Measurements from ENCODE around the gene CD160. TPM values are rescaled to one million over a fixed set of nuclear protein-coding genes. Genes with fewer than 3 reads are reported as not detected.

CD160 gene
- total RNA-seq, 2 experiments from 2014 or later, result 13.6 to 16.9 TPM

DNA sequence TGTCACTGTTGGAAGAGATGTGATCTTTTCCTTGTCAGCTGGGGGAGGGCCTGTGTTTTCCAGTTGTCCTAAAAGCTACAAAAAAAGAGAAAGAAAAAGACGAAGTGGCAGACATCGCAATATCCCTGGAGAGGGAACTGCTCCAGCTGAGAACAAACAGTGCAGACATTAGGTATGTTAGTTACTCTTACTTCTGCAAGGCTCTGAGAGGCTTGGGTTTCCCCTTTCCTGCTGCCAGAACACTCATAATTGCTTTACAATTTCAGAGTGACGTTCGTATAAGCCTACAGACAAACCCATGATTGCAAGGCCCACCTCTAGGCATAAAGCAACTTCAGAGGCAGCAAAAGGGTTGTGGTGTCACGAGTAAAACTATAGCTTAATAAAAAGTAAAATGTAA, 31.1 kb downstream of the CD160 start:
- H3K27ac Mint-ChIP-seq, result no peak overlapping the region
- POLR2A ChIA-PET, result interaction anchor here (0.7 kb wide), 1 partner anchor 77 kb away, joined by 3 read pairs; no protein-coding TSS in a partner anchor
- H3K9me3 Mint-ChIP-seq, result no peaks in the 10 kb centered on the region
- intact Hi-C loops (cut with micrococcal nuclease), result no loop called here
- H3K4me3 Mint-ChIP-seq, result no peak overlapping the region
- DNase-seq (no peak), ATAC-seq (no peak)
- CTCF ChIA-PET, result interaction anchor here (1.0 to 2.2 kb wide), 4 partner anchors 14 to 95 kb away, joined by 3 to 12 read pairs (median 4); partner anchors contain the start of gene NUDT17
- peaks cover 12% of the 10 kb centered on the region for H3K4me1 Mint-ChIP-seq (ENCODE audit: low read depth)
- no peaks in the 10 kb centered on the region for H3K27me3 Mint-ChIP-seq
- H3K36me3 Mint-ChIP-seq (ENCODE audit: low read depth), result peaks cover 36% of the 10 kb centered on the region
- no peak for TF ChIP-seq CTCF (IDR thresholded peaks at IDR 0.05)

GRCh38 chr1:145751491-145752037, 32.3 kb downstream of the CD160 start:
- intact Hi-C loops (cut with micrococcal nuclease), result no loop called here
- Mint-ChIP-seq H3K4me3 (no peak overlapping the region), H3K36me3 (ENCODE audit: low read depth) (peaks cover 36% of the 10 kb centered on the region), H3K4me1 (ENCODE audit: low read depth) (peaks cover 12% of the 10 kb centered on the region), H3K27me3 (no peaks in the 10 kb centered on the region), H3K9me3 (no peaks in the 10 kb centered on the region), H3K27ac (peak overlapping the region; percentile 30)
- DNase-seq (no peak), ATAC-seq (no peak)
- ChIA-PET POLR2A (interaction anchor here (0.7 kb wide), 1 partner anchor 40 kb away, joined by 3 read pairs; no protein-coding TSS in a partner anchor), CTCF (interaction anchor here (1.0 to 2.2 kb wide), 4 partner anchors 16 to 94 kb away, joined by 3 to 12 read pairs (median 4); partner anchors contain the start of gene NUDT17)
- no peak for TF ChIP-seq CTCF (IDR thresholded peaks at IDR 0.05)

- Mint-ChIP-seq H3K4me3 (no peak overlapping the region), H3K4me1 (ENCODE audit: low read depth) (peaks cover 9% of the 10 kb centered on the region), H3K27ac (no peak overlapping the region), H3K9me3 (peaks cover 4% of the 10 kb centered on the region), H3K36me3 (ENCODE audit: low read depth) (peaks cover 36% of the 10 kb centered on the region), H3K27me3 (no peaks in the 10 kb centered on the region)
- no peak for TF ChIP-seq CTCF (IDR thresholded peaks at IDR 0.05)
- no peak for ATAC-seq
- intact Hi-C loops (cut with micrococcal nuclease), result no loop called here
- POLR2A ChIA-PET, result interaction anchor here (2.0 kb wide), 1 partner anchor 22 kb away, joined by 5 read pairs; no protein-coding TSS in a partner anchor
- DNase-seq, result no peak
- CTCF ChIA-PET, result interaction anchor here (0.9 to 2.3 kb wide), 4 partner anchors 11 to 88 kb away, joined by 3 to 8 read pairs (median 4); partner anchors contain the start of gene NUDT17
These were observed 38.1 kb downstream of the CD160 start for GRCh38 chr1:145757420-145757819.

DNA sequence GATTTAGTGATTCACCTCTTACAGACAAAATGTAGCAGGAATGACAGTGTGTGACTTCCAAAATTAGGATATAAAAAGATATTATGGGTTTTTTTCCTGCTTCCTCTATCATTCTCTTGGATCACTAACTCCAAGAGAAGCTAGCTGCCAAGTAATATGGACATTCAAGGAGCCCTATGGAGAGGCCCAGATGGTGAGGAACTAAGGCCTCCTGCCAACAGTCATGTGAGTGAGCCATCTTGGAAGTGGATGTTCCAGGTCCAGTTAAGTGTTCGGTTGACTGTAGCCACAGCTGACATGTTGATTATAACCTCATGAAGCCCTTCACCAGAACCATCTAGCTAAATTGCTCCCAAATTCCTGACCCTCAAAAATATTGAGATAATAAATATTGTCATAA, 38.8 kb downstream of the CD160 start:
- intact Hi-C loops (cut with micrococcal nuclease), result no loop called here
- H3K27me3 Mint-ChIP-seq, result no peaks in the 10 kb centered on the region
- CTCF ChIA-PET, result interaction anchor here (1.1 to 2.3 kb wide), 5 partner anchors 11 to 87 kb away, joined by 3 to 8 read pairs (median 4); partner anchors contain the start of gene NUDT17
- peaks cover 9% of the 10 kb centered on the region for H3K4me1 Mint-ChIP-seq (ENCODE audit: low read depth)
- no peak for ATAC-seq
- H3K36me3 Mint-ChIP-seq (ENCODE audit: low read depth), result peaks cover 39% of the 10 kb centered on the region
- no peak overlapping the region for H3K4me3 Mint-ChIP-seq
- POLR2A ChIA-PET, result interaction anchor here (2.0 kb wide), 1 partner anchor 22 kb away, joined by 5 read pairs; no protein-coding TSS in a partner anchor
- no peak overlapping the region for H3K27ac Mint-ChIP-seq
- peaks cover 4% of the 10 kb centered on the region for H3K9me3 Mint-ChIP-seq
- TF ChIP-seq CTCF (IDR thresholded peaks at IDR 0.05), result no peak
- DNase-seq, result no peak

DNA sequence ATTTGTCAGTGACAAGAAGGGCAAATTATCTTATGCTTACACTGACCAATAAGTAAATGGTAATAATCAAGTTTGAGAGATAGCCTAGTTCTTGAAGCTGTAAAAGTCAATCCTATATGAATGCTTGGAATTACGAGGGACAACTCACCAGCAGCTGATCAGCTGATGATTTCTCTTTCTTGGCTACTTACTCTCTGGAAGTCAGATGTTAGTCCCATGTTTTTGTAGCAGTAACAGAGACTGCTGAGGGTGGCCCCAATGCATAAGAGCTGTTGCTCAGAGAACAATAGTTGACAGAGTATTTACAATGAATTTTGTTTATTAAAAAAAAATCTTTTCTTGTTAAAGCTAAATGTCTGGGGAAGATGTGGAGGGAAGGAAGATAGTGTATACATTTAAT, 39.3 kb downstream of the CD160 start:
- intact Hi-C loops (cut with micrococcal nuclease), result no loop called here
- Mint-ChIP-seq H3K36me3 (ENCODE audit: low read depth) (peaks cover 39% of the 10 kb centered on the region), H3K9me3 (peaks cover 4% of the 10 kb centered on the region), H3K4me1 (ENCODE audit: low read depth) (peaks cover 9% of the 10 kb centered on the region), H3K27me3 (no peaks in the 10 kb centered on the region), H3K27ac (no peak overlapping the region), H3K4me3 (no peak overlapping the region)
- ATAC-seq, result no peak
- no peak for DNase-seq
- CTCF ChIA-PET, result interaction anchor here (0.6 to 2.3 kb wide), 5 partner anchors 11 to 263 kb away, joined by 3 to 8 read pairs (median 4); partner anchors contain the start of gene NUDT17
- no peak for TF ChIP-seq CTCF (IDR thresholded peaks at IDR 0.05)
- POLR2A ChIA-PET, result interaction anchor here (2.0 kb wide), 1 partner anchor 23 kb away, joined by 5 read pairs; no protein-coding TSS in a partner anchor
